ENCODE data around the gene PIAS1. TPM values are rescaled to one million over a fixed set of nuclear protein-coding genes. Genes with fewer than 3 reads are reported as not detected.

Gene PIAS1
- total and polyA plus RNA-seq, 9 of the 15 experiments (the other 6 are each of a cell fraction or from before 2014, with no cell fraction given) = 18.0 to 59.1 (median 28.5) TPM

DNA sequence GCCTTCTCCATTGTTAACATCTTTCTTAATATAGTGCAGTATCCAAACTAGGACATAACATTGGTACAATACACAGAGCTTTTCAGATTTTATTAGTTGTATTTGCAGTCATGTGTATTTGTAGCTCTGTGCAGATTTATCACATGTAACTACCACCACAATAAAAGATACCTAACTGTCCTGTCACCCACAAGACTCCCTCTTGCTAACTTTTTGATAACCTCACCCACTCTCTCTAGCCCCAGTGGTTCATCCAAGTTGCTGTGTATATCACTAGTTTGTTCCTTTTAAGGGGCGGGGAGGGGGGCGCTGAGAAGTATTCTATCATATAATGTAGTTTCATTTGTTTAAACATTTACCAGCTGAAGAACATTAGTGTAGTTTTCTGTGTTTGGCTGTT lies 46.1 kb downstream of the PIAS1 start:
- no peaks in the 10 kb centered on the region for H3K4me1 ChIP-seq (replicated peaks in 1 of 2; ENCODE audit: control insufficient read depth in 2 of 2, insufficient read depth in 2 of 2, low read length in 2 of 2)
- no peak for FAIRE-seq
- TF ChIP-seq KDM4B (IDR thresholded peaks at IDR 0.05; ENCODE audit: borderline replicate concordance in 2 of 2, low read depth in 1 of 2) = no peak
- no peak for TF ChIP-seq SPI1 (IDR thresholded peaks at IDR 0.05; ENCODE audit: borderline replicate concordance, low read depth, low read length)
- TF ChIP-seq BRCA1 (IDR thresholded peaks at IDR 0.05) = no peak
- TF ChIP-seq BRCA1 (CRISPR knock-in tag; IDR thresholded peaks at IDR 0.05) = no peak
- TF ChIP-seq, protein P1, sequence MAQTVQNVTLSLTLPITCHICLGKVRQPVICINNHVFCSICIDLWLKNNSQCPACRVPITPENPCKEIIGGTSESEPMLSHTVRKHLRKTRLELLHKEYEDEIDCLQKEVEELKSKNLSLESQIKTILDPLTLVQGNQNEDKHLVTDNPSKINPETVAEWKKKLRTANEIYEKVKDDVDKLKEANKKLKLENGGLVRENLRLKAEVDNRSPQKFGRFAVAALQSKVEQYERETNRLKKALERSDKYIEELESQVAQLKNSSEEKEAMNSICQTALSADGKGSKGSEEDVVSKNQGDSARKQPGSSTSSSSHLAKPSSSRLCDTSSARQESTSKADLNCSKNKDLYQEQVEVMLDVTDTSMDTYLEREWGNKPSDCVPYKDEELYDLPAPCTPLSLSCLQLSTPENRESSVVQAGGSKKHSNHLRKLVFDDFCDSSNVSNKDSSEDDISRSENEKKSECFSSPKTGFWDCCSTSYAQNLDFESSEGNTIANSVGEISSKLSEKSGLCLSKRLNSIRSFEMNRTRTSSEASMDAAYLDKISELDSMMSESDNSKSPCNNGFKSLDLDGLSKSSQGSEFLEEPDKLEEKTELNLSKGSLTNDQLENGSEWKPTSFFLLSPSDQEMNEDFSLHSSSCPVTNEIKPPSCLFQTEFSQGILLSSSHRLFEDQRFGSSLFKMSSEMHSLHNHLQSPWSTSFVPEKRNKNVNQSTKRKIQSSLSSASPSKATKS (CRISPR knock-in tag; IDR thresholded peaks at IDR 0.05) = no peak
- TF ChIP-seq RBM22 (IDR thresholded peaks at IDR 0.05; ENCODE audit: low read depth, low read length, poor library complexity, severe bottlenecking) = no peak
- TF ChIP-seq IRF2 (CRISPR knock-in tag; IDR thresholded peaks at IDR 0.05) = no peak
- no peak for TF ChIP-seq RBBP5 (IDR thresholded peaks at IDR 0.05; ENCODE audit: borderline replicate concordance, insufficient read depth, low read length, poor library complexity, severe bottlenecking)
- TF ChIP-seq RFX1 (IDR thresholded peaks at IDR 0.05) = no peak
- TF ChIP-seq SUPT5H (IDR thresholded peaks at IDR 0.05) = no peak
- TF ChIP-seq ZBTB2 (IDR thresholded peaks at IDR 0.05) = no peak
- no peak for TF ChIP-seq WHSC1 (IDR thresholded peaks at IDR 0.05; ENCODE audit: low read length)
- no peak for TF ChIP-seq ZFP30 (CRISPR knock-in tag; IDR thresholded peaks at IDR 0.05; ENCODE audit: borderline replicate concordance)
- TF ChIP-seq ZNF436 (CRISPR knock-in tag; IDR thresholded peaks at IDR 0.05) = no peak
- no peak for TF ChIP-seq IRF1 (CRISPR knock-in tag; IDR thresholded peaks at IDR 0.05; ENCODE audit: borderline replicate concordance)
- TF ChIP-seq, protein P2, sequence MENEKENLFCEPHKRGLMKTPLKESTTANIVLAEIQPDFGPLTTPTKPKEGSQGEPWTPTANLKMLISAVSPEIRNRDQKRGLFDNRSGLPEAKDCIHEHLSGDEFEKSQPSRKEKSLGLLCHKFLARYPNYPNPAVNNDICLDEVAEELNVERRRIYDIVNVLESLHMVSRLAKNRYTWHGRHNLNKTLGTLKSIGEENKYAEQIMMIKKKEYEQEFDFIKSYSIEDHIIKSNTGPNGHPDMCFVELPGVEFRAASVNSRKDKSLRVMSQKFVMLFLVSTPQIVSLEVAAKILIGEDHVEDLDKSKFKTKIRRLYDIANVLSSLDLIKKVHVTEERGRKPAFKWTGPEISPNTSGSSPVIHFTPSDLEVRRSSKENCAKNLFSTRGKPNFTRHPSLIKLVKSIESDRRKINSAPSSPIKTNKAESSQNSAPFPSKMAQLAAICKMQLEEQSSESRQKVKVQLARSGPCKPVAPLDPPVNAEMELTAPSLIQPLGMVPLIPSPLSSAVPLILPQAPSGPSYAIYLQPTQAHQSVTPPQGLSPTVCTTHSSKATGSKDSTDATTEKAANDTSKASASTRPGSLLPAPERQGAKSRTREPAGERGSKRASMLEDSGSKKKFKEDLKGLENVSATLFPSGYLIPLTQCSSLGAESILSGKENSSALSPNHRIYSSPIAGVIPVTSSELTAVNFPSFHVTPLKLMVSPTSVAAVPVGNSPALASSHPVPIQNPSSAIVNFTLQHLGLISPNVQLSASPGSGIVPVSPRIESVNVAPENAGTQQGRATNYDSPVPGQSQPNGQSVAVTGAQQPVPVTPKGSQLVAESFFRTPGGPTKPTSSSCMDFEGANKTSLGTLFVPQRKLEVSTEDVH (IDR thresholded peaks at IDR 0.05; ENCODE audit: low read depth, partially characterized antibody) = no peak

More for the DNA sequence above, 46.1 kb downstream of the PIAS1 start:
- Histone ChIP-seq H3K4me2 (ENCODE audit: insufficient read depth, low read length) (no peak overlapping the region), H3K9me3 (replicated peaks; ENCODE audit: control insufficient read depth, insufficient read depth, low read depth, low read length) (peaks cover 8% of the 10 kb centered on the region), H3K27me3 (ENCODE audit: control insufficient read depth in 2 of 2, insufficient read depth in 2 of 2, low read length in 2 of 2) (no peaks in the 10 kb centered on the region), H4K20me1 (replicated peaks; ENCODE audit: control insufficient read depth, insufficient read depth, low read length) (no peaks in the 10 kb centered on the region), H3K9ac (ENCODE audit: insufficient read depth in 1 of 2, low read depth in 2 of 2, low read length in 2 of 2) (no peak overlapping the region), H3K4me3 (no peak overlapping the region), H3K36me3 (ENCODE audit: control insufficient read depth, insufficient read depth, low read length) (peaks cover 19% of the 10 kb centered on the region; the same call in 2 of the 3 replicates), H3K79me2 (ENCODE audit: control insufficient read depth, insufficient read depth, low read length) (peaks cover 87% of the 10 kb centered on the region), H3K9me1 (ENCODE audit: control insufficient read depth, insufficient read depth, low read length) (no peaks in the 10 kb centered on the region), H3K27ac (ENCODE audit: extremely low read depth, low read depth, low read length) (no peak overlapping the region), H2AFZ (ENCODE audit: low read depth, low read length) (no peak overlapping the region)
- no TSS peak for BruUV-seq (replicated peaks)
- CTCF ChIA-PET (ENCODE audit: low intra/inter-chr PET ratio) = no interaction called here
- intact Hi-C loops (cut with micrococcal nuclease) (no loop called here), in situ Hi-C loops (cut with MboI) (no loop called here)
- ATAC-seq (no peak), DNase-seq (ENCODE audit: extremely low read depth in 1 of 4, low spot score in 3 of 4) (no peak)
- WGBS (ENCODE audit: insufficient coverage, low coverage, missing lambda C conversion rate) = 89% methylated on average over 2 of the region's 2 CpGs
- POLR2A ChIA-PET = no interaction called here

Measured in K562 (cell line).